ENCODE data around the gene PDCD6IP. TPM values are rescaled to one million over a fixed set of nuclear protein-coding genes. Genes with fewer than 3 reads are reported as not detected.

Gene PDCD6IP
- total RNA-seq, 1 experiment from 2014 or later: 205 TPM

GRCh38 chr3:33908250-33908851 is 109.9 kb downstream of the PDCD6IP start:
- in situ Hi-C loops (cut with HindIII; ENCODE audit: low pct_unique_long_range_greater_than_20kb, low sequenced_read_pairs): no loop called here
- Histone ChIP-seq H3K9me3 (ENCODE audit: control insufficient read depth, insufficient read depth, low read depth, low read length) (no peaks in the 10 kb centered on the region), H3K27ac (ENCODE audit: low read length) (no peak overlapping the region), H3K4me1 (ENCODE audit: control insufficient read depth, insufficient read depth, low read length) (no peaks in the 10 kb centered on the region), H3K36me3 (ENCODE audit: control insufficient read depth, insufficient read depth, low read length) (no peaks in the 10 kb centered on the region), H3K27me3 (ENCODE audit: control insufficient read depth, insufficient read depth, low read length) (no peaks in the 10 kb centered on the region), H3K4me3 (ENCODE audit: low read depth in 2 of 2, low read length in 2 of 2) (no peak overlapping the region)
- CTCF ChIA-PET: no interaction called here
- POLR2A ChIA-PET: no interaction called here
- ATAC-seq (no peak), DNase-seq (ENCODE audit: low read depth, low spot score) (no peak)
- intact Hi-C loops (cut with micrococcal nuclease; ENCODE audit: unreplicated experiment): no loop called here
- TF ChIP-seq TCF7L2 (IDR thresholded peaks at IDR 0.05; ENCODE audit: low read depth, low read length) (no peak), SIN3A (IDR thresholded peaks at IDR 0.05; ENCODE audit: borderline replicate concordance, insufficient read depth, low read depth, low read length) (no peak), POLR2AphosphoS5 (IDR thresholded peaks at IDR 0.05; ENCODE audit: low read depth, low read length) (no peak), REST (IDR thresholded peaks at IDR 0.05; ENCODE audit: insufficient read depth in 1 of 2, low read depth in 2 of 2, low read length in 1 of 2) (no peak)
- TF ChIP-seq, protein P1, sequence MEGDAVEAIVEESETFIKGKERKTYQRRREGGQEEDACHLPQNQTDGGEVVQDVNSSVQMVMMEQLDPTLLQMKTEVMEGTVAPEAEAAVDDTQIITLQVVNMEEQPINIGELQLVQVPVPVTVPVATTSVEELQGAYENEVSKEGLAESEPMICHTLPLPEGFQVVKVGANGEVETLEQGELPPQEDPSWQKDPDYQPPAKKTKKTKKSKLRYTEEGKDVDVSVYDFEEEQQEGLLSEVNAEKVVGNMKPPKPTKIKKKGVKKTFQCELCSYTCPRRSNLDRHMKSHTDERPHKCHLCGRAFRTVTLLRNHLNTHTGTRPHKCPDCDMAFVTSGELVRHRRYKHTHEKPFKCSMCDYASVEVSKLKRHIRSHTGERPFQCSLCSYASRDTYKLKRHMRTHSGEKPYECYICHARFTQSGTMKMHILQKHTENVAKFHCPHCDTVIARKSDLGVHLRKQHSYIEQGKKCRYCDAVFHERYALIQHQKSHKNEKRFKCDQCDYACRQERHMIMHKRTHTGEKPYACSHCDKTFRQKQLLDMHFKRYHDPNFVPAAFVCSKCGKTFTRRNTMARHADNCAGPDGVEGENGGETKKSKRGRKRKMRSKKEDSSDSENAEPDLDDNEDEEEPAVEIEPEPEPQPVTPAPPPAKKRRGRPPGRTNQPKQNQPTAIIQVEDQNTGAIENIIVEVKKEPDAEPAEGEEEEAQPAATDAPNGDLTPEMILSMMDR (IDR thresholded peaks at IDR 0.05): no peak
- no TSS peak for BruUV-seq (replicated peaks)

DNA sequence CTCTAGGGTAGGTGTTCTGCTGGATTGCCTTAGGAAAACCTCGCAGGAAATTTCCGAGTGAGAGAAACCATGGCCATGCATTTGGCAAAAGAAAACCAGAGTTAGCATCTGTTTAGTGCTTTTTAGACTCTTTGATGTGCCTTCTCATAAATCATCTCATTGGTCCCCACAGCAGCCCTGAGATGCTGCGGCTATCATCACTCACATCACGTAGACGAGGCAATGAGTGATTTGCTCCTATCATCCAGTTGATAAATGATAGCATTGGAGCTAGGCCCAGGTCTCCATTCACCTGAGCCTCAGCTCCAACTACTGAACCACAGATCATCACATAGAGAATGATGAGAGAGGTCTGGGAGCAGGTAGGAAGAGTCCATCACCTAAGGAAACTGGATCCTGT is 111.1 kb downstream of the PDCD6IP start:
- in situ Hi-C loops (cut with HindIII; ENCODE audit: low pct_unique_long_range_greater_than_20kb, low sequenced_read_pairs): no loop called here
- H3K4me1 ChIP-seq (ENCODE audit: control insufficient read depth, insufficient read depth, low read length): no peaks in the 10 kb centered on the region

More for the DNA sequence above, 111.1 kb downstream of the PDCD6IP start:
- CTCF ChIA-PET: no interaction called here
- intact Hi-C loops (cut with micrococcal nuclease; ENCODE audit: unreplicated experiment): no loop called here
- POLR2A ChIA-PET: no interaction called here
- H3K36me3 ChIP-seq (ENCODE audit: control insufficient read depth, insufficient read depth, low read length): no peaks in the 10 kb centered on the region
- no peak for TF ChIP-seq SIN3A (IDR thresholded peaks at IDR 0.05; ENCODE audit: borderline replicate concordance, insufficient read depth, low read depth, low read length)
- no peak for TF ChIP-seq REST (IDR thresholded peaks at IDR 0.05; ENCODE audit: insufficient read depth in 1 of 2, low read depth in 2 of 2, low read length in 1 of 2)
- TF ChIP-seq TCF7L2 (IDR thresholded peaks at IDR 0.05; ENCODE audit: low read depth, low read length): no peak
- no peak for TF ChIP-seq POLR2AphosphoS5 (IDR thresholded peaks at IDR 0.05; ENCODE audit: low read depth, low read length)
- TF ChIP-seq, protein P1 (IDR thresholded peaks at IDR 0.05): no peak
- DNase-seq (ENCODE audit: low read depth, low spot score) (no peak), ATAC-seq (no peak)
- H3K27me3 ChIP-seq (ENCODE audit: control insufficient read depth, insufficient read depth, low read length): no peaks in the 10 kb centered on the region
- no peaks in the 10 kb centered on the region for H3K9me3 ChIP-seq (ENCODE audit: control insufficient read depth, insufficient read depth, low read depth, low read length)
- H3K4me3 ChIP-seq (ENCODE audit: low read depth in 2 of 2, low read length in 2 of 2): no peak overlapping the region
- H3K27ac ChIP-seq (ENCODE audit: low read length): no peak overlapping the region
- no TSS peak for BruUV-seq (replicated peaks)
